AG10803 (cell line): ENCODE measurements around the gene LGI2.
"Not testable (repeated sequence)": the region's sequence is repeated elsewhere in the genome, so short reads cannot be mapped to it uniquely, and the experiment has no call there.

Source experiments
- DNase-seq: peaks from one replicate; pipeline ENCODE4 v3.0.0; 2010; ENCODE audit warnings: low read depth
- H3K4me3 ChIP-seq: 2 replicates; pipeline ENCODE4 v1.5.1; 2011; ENCODE audit warnings: mild to moderate bottlenecking, low read length, control low read depth
- TF ChIP-seq, protein P1 (sequence below): conservative IDR thresholded peaks from 2 replicates; pipeline ENCODE4 v1.5.1; 2011; ENCODE audit warnings: mild to moderate bottlenecking, low read length, control low read depth, inconsistent platforms

Gene LGI2

DNA sequence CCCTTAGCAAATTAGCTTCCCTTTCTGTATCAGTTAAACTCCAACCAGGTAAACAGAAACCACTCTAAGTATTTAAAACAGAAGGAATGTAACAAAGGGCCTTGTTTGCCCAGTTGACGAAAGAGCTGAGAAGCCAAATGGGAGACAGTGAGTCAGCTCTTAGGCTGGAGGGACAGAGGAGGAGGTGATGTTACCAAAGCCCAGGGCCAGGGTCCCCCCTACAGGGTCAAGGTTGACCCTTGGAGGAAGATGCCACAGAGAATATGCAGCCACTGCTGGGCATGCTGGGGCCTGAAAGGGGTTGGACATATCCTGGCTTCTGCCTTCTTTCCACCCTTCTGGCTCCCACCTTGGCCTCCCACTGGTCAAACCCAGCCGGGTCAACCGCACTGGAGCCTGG is 38.3 kb upstream of the LGI2 start:
- no peak overlapping the region for H3K4me3 ChIP-seq
- DNase-seq: no peak
- TF ChIP-seq, protein P1, sequence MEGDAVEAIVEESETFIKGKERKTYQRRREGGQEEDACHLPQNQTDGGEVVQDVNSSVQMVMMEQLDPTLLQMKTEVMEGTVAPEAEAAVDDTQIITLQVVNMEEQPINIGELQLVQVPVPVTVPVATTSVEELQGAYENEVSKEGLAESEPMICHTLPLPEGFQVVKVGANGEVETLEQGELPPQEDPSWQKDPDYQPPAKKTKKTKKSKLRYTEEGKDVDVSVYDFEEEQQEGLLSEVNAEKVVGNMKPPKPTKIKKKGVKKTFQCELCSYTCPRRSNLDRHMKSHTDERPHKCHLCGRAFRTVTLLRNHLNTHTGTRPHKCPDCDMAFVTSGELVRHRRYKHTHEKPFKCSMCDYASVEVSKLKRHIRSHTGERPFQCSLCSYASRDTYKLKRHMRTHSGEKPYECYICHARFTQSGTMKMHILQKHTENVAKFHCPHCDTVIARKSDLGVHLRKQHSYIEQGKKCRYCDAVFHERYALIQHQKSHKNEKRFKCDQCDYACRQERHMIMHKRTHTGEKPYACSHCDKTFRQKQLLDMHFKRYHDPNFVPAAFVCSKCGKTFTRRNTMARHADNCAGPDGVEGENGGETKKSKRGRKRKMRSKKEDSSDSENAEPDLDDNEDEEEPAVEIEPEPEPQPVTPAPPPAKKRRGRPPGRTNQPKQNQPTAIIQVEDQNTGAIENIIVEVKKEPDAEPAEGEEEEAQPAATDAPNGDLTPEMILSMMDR: no peak

GRCh38 chr4:25068386-25068785 is 37.6 kb upstream of the LGI2 start:
- TF ChIP-seq, protein P1: no peak
- no peak for DNase-seq

GRCh38 chr4:25065932-25066590 is 35.3 kb upstream of the LGI2 start:
- TF ChIP-seq, protein P1: no peak
- no peak for DNase-seq
- no peak overlapping the region for H3K4me3 ChIP-seq

More at GRCh38 chr4:25068386-25068785, 37.6 kb upstream of the LGI2 start:
- H3K4me3 ChIP-seq: no peak overlapping the region

DNA sequence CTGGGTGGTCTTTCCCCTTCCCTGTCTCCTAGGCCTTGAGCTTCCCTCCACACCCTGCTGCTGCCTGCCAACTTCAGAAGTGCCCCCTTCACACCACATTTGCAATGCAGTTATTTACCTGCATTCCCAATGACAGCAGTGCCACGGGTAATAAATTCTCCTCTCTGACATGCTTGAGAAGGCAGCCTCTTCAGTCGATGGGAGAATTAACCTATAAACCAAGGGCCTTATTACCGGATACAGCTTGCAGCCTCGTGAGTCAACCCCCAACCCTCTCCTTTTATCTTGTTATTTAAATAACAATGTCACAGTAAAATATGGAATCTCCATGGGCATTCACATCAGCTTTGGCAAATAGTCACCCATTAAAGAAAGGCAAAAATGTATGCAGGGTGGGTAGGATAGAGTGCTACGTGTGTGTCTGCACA is 34.7 kb upstream of the LGI2 start:
- DNase-seq: no peak

GRCh38 chr4:25064447-25064846 is 33.7 kb upstream of the LGI2 start:
- not testable (repeated sequence) for DNase-seq, H3K4me3 ChIP-seq

More for the DNA sequence above, 34.7 kb upstream of the LGI2 start:
- no peak overlapping the region for H3K4me3 ChIP-seq
- TF ChIP-seq, protein P1: no peak

GRCh38 chr4:25063116-25063515 is 32.4 kb upstream of the LGI2 start:
- TF ChIP-seq, protein P1: no peak
- DNase-seq: no peak
- H3K4me3 ChIP-seq: no peak overlapping the region

DNA sequence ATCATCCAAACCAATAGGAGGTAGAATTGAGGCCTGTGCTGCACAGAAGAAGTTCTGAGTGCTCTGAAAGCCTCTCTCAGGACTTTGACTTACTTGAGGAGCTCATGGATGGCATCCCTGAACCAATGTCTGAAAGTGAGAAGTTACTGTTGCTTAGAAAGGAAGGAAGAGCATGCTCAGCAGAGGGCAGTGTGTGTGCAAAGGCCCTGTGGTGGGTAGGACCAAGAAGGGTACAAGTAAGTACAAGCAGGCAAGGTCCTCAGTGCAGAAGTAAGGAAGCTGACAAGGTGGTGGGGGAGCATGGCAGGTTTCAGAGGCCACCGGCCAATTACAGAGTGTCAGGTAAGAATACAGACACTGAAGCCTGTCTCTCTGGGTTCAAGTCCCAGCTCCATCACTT is 31.4 kb upstream of the LGI2 start:
- H3K4me3 ChIP-seq: no peak overlapping the region
- DNase-seq: no peak
- TF ChIP-seq, protein P1: no peak
